ENCODE measurements around the gene CNTNAP5. TPM values are rescaled to one million over a fixed set of nuclear protein-coding genes. Genes with fewer than 3 reads are reported as not detected.

CNTNAP5 gene
- total RNA-seq, 1 experiment from 2014 or later, result not detected

DNA sequence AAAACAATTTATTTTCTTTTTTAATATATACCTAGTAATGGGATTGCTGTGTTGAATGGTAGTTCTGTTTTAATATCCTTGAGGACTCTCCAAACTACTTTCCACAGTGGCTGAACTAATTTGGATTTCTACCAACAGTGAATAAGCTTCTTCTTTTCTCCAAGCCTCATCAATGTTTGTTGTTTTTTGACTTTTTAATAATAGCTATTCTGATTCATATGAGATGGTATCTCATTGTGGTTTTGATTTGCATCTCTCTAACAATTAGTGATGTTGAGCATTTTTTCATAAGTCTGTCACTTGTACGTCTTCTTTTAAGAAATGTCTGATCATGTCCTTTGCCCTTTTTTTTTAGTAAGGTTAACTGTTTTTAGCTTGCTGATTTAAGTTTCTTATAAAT lies 863.3 kb downstream of the CNTNAP5 start:
- BruUV-seq (replicated peaks), result no TSS peak
- intact Hi-C loops (cut with micrococcal nuclease; ENCODE audit: unreplicated experiment), result no loop called here
- CTCF ChIA-PET, result no interaction called here
- DNase-seq, result no peak
- Mint-ChIP-seq H3K27ac (ENCODE audit: unreplicated experiment) (no peak overlapping the region), H3K4me1 (ENCODE audit: low read depth, unreplicated experiment) (no peaks in the 10 kb centered on the region), H3K9me3 (ENCODE audit: low read depth, unreplicated experiment) (peaks cover 9% of the 10 kb centered on the region), H3K27me3 (ENCODE audit: unreplicated experiment) (no peaks in the 10 kb centered on the region), H3K36me3 (ENCODE audit: insufficient read depth, unreplicated experiment) (no peaks in the 10 kb centered on the region), H3K4me3 (ENCODE audit: low read depth, unreplicated experiment) (no peak overlapping the region)
- TF ChIP-seq, protein P1, sequence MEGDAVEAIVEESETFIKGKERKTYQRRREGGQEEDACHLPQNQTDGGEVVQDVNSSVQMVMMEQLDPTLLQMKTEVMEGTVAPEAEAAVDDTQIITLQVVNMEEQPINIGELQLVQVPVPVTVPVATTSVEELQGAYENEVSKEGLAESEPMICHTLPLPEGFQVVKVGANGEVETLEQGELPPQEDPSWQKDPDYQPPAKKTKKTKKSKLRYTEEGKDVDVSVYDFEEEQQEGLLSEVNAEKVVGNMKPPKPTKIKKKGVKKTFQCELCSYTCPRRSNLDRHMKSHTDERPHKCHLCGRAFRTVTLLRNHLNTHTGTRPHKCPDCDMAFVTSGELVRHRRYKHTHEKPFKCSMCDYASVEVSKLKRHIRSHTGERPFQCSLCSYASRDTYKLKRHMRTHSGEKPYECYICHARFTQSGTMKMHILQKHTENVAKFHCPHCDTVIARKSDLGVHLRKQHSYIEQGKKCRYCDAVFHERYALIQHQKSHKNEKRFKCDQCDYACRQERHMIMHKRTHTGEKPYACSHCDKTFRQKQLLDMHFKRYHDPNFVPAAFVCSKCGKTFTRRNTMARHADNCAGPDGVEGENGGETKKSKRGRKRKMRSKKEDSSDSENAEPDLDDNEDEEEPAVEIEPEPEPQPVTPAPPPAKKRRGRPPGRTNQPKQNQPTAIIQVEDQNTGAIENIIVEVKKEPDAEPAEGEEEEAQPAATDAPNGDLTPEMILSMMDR (IDR thresholded peaks at IDR 0.05; ENCODE audit: unreplicated experiment), result no peak

DNA sequence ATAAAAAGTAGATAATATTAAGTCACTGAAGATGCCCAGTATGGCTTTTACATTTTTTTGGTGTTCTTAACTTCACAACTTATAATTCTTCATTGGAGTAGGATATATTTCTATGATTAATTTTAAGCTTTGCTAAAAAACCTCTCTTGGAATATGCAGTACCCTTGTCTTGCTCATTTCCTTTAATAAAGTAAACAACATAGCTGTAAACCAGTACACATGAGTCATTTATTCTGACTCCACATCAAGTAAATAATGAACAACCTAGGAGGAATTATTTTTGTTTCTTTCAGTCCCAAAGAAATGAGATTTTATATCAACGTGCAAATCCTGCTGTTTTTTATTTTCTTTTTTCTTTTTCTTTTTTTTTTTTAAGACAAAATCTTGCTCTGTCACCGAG lies 869.1 kb downstream of the CNTNAP5 start:
- H3K4me1 Mint-ChIP-seq (ENCODE audit: low read depth, unreplicated experiment), result no peaks in the 10 kb centered on the region
- H3K9me3 Mint-ChIP-seq (ENCODE audit: low read depth, unreplicated experiment), result peaks cover 14% of the 10 kb centered on the region
- no peaks in the 10 kb centered on the region for H3K36me3 Mint-ChIP-seq (ENCODE audit: insufficient read depth, unreplicated experiment)
- CTCF ChIA-PET, result no interaction called here
- DNase-seq, result no peak
- TF ChIP-seq, protein P1 (IDR thresholded peaks at IDR 0.05; ENCODE audit: unreplicated experiment), result no peak
- intact Hi-C loops (cut with micrococcal nuclease; ENCODE audit: unreplicated experiment), result no loop called here
- no peak overlapping the region for H3K4me3 Mint-ChIP-seq (ENCODE audit: low read depth, unreplicated experiment)
- H3K27me3 Mint-ChIP-seq (ENCODE audit: unreplicated experiment), result no peaks in the 10 kb centered on the region
- no peak overlapping the region for H3K27ac Mint-ChIP-seq (ENCODE audit: unreplicated experiment)
- no TSS peak for BruUV-seq (replicated peaks)

DNA sequence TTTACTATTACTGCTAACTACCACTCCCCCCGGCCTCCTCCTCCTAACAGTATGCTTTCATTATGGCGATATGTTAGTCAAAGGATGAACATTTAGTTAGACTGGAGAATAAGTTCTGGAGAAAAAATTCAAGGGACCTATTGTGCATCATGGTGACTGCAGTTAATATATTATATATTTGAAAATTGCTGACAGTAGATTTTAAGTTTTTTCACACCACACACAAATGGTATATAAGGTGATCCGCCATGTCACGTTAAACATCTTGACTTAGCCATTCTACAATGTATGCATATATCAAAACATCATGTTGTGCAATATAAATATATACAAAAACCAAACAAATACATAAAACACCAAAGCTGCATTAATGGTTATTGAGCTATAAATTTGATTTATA lies 873.7 kb downstream of the CNTNAP5 start:
- no peaks in the 10 kb centered on the region for H3K4me1 Mint-ChIP-seq (ENCODE audit: low read depth, unreplicated experiment)
- no peak for DNase-seq
- BruUV-seq (replicated peaks), result no TSS peak

DNA sequence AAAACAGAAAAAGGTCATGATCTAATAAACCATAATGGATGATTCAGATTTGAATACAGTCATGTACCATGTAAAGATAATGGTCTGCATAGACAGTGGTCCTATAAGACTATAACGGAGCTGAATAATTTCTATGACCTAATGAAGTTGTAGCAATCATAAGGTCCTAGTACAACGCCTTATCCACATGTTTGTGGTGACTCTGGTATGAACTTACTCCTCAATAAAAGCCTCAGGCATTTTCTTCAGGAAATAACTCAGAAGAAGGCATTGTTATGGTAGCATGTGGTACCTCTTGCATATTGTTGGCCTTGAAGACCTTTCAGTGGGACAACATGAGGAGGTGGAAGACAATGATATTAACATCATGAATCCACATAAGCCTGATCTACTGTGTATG lies 883.3 kb downstream of the CNTNAP5 start:
- Mint-ChIP-seq H3K9me3 (ENCODE audit: low read depth, unreplicated experiment) (peaks cover 9% of the 10 kb centered on the region), H3K27ac (ENCODE audit: unreplicated experiment) (no peak overlapping the region), H3K27me3 (ENCODE audit: unreplicated experiment) (no peaks in the 10 kb centered on the region), H3K36me3 (ENCODE audit: insufficient read depth, unreplicated experiment) (no peaks in the 10 kb centered on the region), H3K4me1 (ENCODE audit: low read depth, unreplicated experiment) (no peaks in the 10 kb centered on the region), H3K4me3 (ENCODE audit: low read depth, unreplicated experiment) (no peak overlapping the region)
- CTCF ChIA-PET, result no interaction called here
- no peak for DNase-seq
- no TSS peak for BruUV-seq (replicated peaks)
- intact Hi-C loops (cut with micrococcal nuclease; ENCODE audit: unreplicated experiment), result no loop called here
- TF ChIP-seq, protein P1 (IDR thresholded peaks at IDR 0.05; ENCODE audit: unreplicated experiment), result no peak

More for the DNA sequence above, 873.7 kb downstream of the CNTNAP5 start:
- CTCF ChIA-PET, result no interaction called here
- Mint-ChIP-seq H3K9me3 (ENCODE audit: low read depth, unreplicated experiment) (peaks cover 15% of the 10 kb centered on the region), H3K27me3 (ENCODE audit: unreplicated experiment) (no peaks in the 10 kb centered on the region), H3K36me3 (ENCODE audit: insufficient read depth, unreplicated experiment) (no peaks in the 10 kb centered on the region), H3K4me3 (ENCODE audit: low read depth, unreplicated experiment) (no peak overlapping the region), H3K27ac (ENCODE audit: unreplicated experiment) (no peak overlapping the region)
- TF ChIP-seq, protein P1 (IDR thresholded peaks at IDR 0.05; ENCODE audit: unreplicated experiment), result no peak
- intact Hi-C loops (cut with micrococcal nuclease; ENCODE audit: unreplicated experiment), result no loop called here
